HG03342 (cell line): ENCODE measurements around the gene CCP110.

Experiments
- ATAC-seq: cut with Tn5 transposase; IDR thresholded peaks from one replicate; pipeline ENCODE4 v1.9.1; 2021; ENCODE audit warnings: mild to moderate bottlenecking, moderate library complexity; ENCODE audit not compliant: unreplicated experiment

The CCP110 gene

DNA sequence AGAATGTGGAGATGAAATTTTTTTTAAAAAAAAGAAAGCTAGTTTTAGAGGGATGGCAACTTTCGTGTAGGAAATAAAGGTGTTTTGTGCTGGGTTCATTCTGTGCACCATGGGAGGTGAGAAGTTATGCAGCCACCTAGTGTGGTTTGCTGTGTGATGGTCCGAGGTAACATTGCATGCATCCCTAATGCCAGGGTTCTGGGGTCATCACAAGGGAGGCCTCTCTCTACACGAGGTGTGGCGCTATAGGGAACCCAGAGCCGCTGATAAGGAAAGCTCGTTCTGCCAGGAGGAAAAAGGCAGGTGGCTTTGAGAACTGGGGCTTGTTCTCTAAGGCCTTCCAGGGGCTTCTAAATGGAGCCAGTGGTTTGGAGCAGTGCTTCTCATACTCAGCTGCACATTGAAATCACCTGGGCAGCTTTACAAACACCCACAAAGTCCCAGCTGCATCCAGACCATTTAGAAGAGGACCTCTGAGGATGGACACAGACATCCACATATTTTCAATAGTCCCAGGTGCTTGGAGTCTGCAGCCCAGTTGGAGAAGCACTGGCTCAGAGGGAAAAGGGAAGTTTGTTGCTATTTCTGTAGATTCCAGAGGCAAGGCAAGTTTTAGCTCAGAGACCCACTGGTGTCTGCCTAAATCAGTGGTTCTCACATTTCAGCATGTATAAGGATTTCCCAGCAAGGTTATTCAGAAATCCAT is 75.2 kb downstream of the CCP110 start:
- ATAC-seq: no peak

GRCh38 chr16:19599968-19600716 is 76.4 kb downstream of the CCP110 start:
- no peak for ATAC-seq

DNA sequence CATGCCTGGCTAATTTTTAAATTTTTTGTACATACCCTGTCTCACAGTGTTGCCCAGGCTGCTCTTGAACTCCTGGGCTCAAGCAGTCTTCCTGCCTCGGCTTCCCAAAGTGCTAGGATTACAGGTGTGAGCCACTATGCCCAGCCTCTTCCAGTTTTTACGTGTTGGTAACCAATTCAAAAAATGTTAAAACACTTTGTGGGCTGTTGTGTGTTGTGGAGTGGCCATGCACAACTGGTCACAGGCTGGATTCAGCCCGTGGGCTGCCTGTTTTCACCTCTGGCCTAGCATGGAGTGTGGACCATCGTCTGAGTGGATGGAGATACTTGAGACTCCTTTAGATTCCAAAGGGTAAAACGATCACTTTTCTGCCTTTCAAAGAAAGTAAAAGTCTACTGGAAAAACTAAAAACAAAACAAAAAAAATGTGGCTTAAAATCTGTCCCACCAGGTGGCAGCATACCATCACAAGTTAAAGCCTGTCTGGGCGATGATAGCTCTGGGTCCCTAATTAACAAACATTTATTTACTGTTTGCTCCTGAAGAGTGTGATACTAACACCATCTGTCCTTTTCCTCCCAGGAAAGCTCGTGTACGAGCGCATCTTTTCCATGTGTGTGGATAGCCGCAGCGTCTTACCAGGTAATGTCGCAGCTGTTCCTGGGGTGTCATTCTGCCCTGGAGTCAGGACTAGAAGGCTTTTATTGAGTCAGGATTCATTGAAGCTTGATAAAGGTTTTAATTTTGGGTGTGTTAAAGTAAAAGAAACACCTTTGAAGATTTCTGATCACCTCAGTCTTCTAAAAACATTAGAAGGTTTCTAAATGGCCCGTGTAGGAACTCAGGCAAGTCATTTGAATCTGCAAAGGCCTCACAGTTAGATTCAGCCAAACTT is 77.6 kb downstream of the CCP110 start:
- ATAC-seq: no peak
